ENCODE measurements around the gene PLCB4. TPM values are rescaled to one million over a fixed set of nuclear protein-coding genes. Genes with fewer than 3 reads are reported as not detected.

PLCB4 gene
- total RNA-seq, 1 donor from 2014 or later, result 6.6 TPM

GRCh38 chr20:9360431-9360830 lies 291.5 kb downstream of the PLCB4 start:
- DNase-seq (no peak), ATAC-seq (no peak)
- no peaks in the 10 kb centered on the region for H3K27me3 ChIP-seq (ENCODE audit: low read depth)
- H3K27ac ChIP-seq, result no peak overlapping the region
- peaks cover 9% of the 10 kb centered on the region for H3K4me1 ChIP-seq
- peaks cover 6% of the 10 kb centered on the region for H3K36me3 ChIP-seq
- intact Hi-C loops (cut with DNase I), result no loop called here
- H3K9me3 ChIP-seq, result no peaks in the 10 kb centered on the region
- no peak overlapping the region for H3K4me3 ChIP-seq
- no peak for TF ChIP-seq CTCF (IDR thresholded peaks at IDR 0.05)

GRCh38 chr20:9363673-9364072 lies 294.8 kb downstream of the PLCB4 start:
- intact Hi-C loops (cut with DNase I), result no loop called here
- H3K36me3 ChIP-seq, result peaks cover 6% of the 10 kb centered on the region

GRCh38 chr20:9367328-9367727 lies 298.4 kb downstream of the PLCB4 start:
- intact Hi-C loops (cut with DNase I), result no loop called here
- peaks cover 6% of the 10 kb centered on the region for H3K36me3 ChIP-seq
- no peak for TF ChIP-seq CTCF (IDR thresholded peaks at IDR 0.05)
- no peak for ATAC-seq
- H3K27ac ChIP-seq, result no peak overlapping the region
- no peak overlapping the region for H3K4me3 ChIP-seq
- no peaks in the 10 kb centered on the region for H3K9me3 ChIP-seq
- H3K27me3 ChIP-seq (ENCODE audit: low read depth), result no peaks in the 10 kb centered on the region
- no peak for DNase-seq
- H3K4me1 ChIP-seq, result peaks cover 5% of the 10 kb centered on the region

More at GRCh38 chr20:9363673-9364072, 294.8 kb downstream of the PLCB4 start:
- Histone ChIP-seq H3K9me3 (no peaks in the 10 kb centered on the region), H3K4me1 (peaks cover 13% of the 10 kb centered on the region), H3K4me3 (no peak overlapping the region), H3K27me3 (ENCODE audit: low read depth) (no peaks in the 10 kb centered on the region), H3K27ac (no peak overlapping the region)
- no peak for ATAC-seq
- no peak for DNase-seq
- TF ChIP-seq CTCF (IDR thresholded peaks at IDR 0.05), result no peak

GRCh38 chr20:9367746-9368145 lies 298.9 kb downstream of the PLCB4 start:
- ATAC-seq (no peak), DNase-seq (no peak)
- H3K27me3 ChIP-seq (ENCODE audit: low read depth), result no peaks in the 10 kb centered on the region
- peaks cover 6% of the 10 kb centered on the region for H3K36me3 ChIP-seq
- peaks cover 5% of the 10 kb centered on the region for H3K4me1 ChIP-seq
- no peak for TF ChIP-seq CTCF (IDR thresholded peaks at IDR 0.05)
- no peaks in the 10 kb centered on the region for H3K9me3 ChIP-seq
- no peak overlapping the region for H3K27ac ChIP-seq
- H3K4me3 ChIP-seq, result no peak overlapping the region
- intact Hi-C loops (cut with DNase I), result no loop called here

GRCh38 chr20:9368893-9369292 lies 300.0 kb downstream of the PLCB4 start:
- intact Hi-C loops (cut with DNase I), result no loop called here
- TF ChIP-seq CTCF (IDR thresholded peaks at IDR 0.05), result no peak
- peaks cover 5% of the 10 kb centered on the region for H3K4me1 ChIP-seq
- no peaks in the 10 kb centered on the region for H3K27me3 ChIP-seq (ENCODE audit: low read depth)
- peak in 1 of 2 donors; percentile 9 for ATAC-seq
- no peak overlapping the region for H3K4me3 ChIP-seq
- H3K36me3 ChIP-seq, result no peaks in the 10 kb centered on the region
- H3K27ac ChIP-seq, result no peak overlapping the region
- H3K9me3 ChIP-seq, result no peaks in the 10 kb centered on the region
- DNase-seq, result no peak

GRCh38 chr20:9369557-9369956 lies 300.7 kb downstream of the PLCB4 start:
- no peak for DNase-seq
- Histone ChIP-seq H3K4me1 (peaks cover 5% of the 10 kb centered on the region), H3K36me3 (no peaks in the 10 kb centered on the region), H3K27ac (no peak overlapping the region), H3K27me3 (ENCODE audit: low read depth) (no peaks in the 10 kb centered on the region), H3K9me3 (no peaks in the 10 kb centered on the region), H3K4me3 (no peak overlapping the region)
- ATAC-seq, result peak; percentile 73 to 81
- no peak for TF ChIP-seq CTCF (IDR thresholded peaks at IDR 0.05)
- intact Hi-C loops (cut with DNase I), result no loop called here

All from lower lobe of right lung (tissue), 2 donors.